GM10248 (cell line): ENCODE results near the gene SQOR.

Source experiments
- CTCF ChIA-PET: fragments of 300-600 bp; sonication (Branson Sonifier 250); formaldehyde crosslinking; extraction: SDS; loops from one replicate; lab custom pipeline; 2021; ENCODE audit warnings: antibody characterized with exemption; lab: Yijun Ruan, JAX
- POLR2A ChIA-PET: fragments of 350-650 bp; sonication (Branson Sonifier 250); formaldehyde crosslinking; extraction: SDS; loops from one replicate; lab custom pipeline; 2020; ENCODE audit warnings: antibody characterized with exemption; lab: Yijun Ruan, JAX
- DNase-seq: peaks from one replicate; pipeline ENCODE4 v3.0.0; 2012; ENCODE audit errors: extremely low spot score
- TF ChIP-seq, protein P1 (sequence below): IDR thresholded peaks from 2 replicates; pipeline ENCODE4 v1.5.1; 2012; ENCODE audit warnings: mild to moderate bottlenecking, low read depth; ENCODE audit errors: extremely low read depth, missing control alignments, control extremely low read depth

Gene SQOR

GRCh38 chr15:45728641-45729040 lies 93.8 kb downstream of the SQOR start:
- CTCF ChIA-PET = no interaction called here
- POLR2A ChIA-PET = no interaction called here
- no peak for DNase-seq

GRCh38 chr15:45729141-45729540 lies 94.3 kb downstream of the SQOR start:
- POLR2A ChIA-PET = no interaction called here
- TF ChIP-seq, protein P1, sequence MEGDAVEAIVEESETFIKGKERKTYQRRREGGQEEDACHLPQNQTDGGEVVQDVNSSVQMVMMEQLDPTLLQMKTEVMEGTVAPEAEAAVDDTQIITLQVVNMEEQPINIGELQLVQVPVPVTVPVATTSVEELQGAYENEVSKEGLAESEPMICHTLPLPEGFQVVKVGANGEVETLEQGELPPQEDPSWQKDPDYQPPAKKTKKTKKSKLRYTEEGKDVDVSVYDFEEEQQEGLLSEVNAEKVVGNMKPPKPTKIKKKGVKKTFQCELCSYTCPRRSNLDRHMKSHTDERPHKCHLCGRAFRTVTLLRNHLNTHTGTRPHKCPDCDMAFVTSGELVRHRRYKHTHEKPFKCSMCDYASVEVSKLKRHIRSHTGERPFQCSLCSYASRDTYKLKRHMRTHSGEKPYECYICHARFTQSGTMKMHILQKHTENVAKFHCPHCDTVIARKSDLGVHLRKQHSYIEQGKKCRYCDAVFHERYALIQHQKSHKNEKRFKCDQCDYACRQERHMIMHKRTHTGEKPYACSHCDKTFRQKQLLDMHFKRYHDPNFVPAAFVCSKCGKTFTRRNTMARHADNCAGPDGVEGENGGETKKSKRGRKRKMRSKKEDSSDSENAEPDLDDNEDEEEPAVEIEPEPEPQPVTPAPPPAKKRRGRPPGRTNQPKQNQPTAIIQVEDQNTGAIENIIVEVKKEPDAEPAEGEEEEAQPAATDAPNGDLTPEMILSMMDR = no peak
- DNase-seq = no peak
- CTCF ChIA-PET = no interaction called here

More at GRCh38 chr15:45728641-45729040, 93.8 kb downstream of the SQOR start:
- TF ChIP-seq, protein P1 = no peak

DNA sequence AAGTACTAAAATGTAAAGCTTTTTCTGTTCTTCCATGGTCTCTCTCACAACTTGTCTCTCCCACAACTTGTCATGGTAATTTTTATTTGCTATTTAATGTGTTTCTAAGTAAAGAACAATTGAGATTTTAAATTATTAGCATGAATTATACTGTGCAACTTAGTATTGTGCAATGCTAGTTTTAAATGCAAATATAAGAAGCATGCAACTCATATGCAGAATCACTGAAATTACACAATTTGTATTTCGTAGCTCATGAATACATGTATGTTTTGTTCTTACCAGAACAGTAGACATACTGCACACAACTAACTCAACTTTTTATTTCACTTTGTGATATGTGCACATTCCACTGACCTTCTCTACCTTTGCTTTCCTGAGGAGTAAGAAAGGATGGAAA lies 96.5 kb downstream of the SQOR start:
- POLR2A ChIA-PET = no interaction called here
- TF ChIP-seq, protein P1 = no peak
- DNase-seq = no peak
- CTCF ChIA-PET = interaction anchor here (1.0 to 3.3 kb wide), 4 partner anchors 8 to 25 kb away, joined by 3 to 14 read pairs (median 4); no protein-coding TSS in a partner anchor

GRCh38 chr15:45732662-45733061 lies 97.8 kb downstream of the SQOR start:
- no peak for DNase-seq
- ChIA-PET POLR2A (no interaction called here), CTCF (interaction anchor here (1.1 to 3.3 kb wide), 2 partner anchors 8 to 27 kb away, joined by 3 to 14 read pairs; no protein-coding TSS in a partner anchor)
- TF ChIP-seq, protein P1 = no peak

GRCh38 chr15:45734260-45734711 lies 99.5 kb downstream of the SQOR start:
- no peak for DNase-seq
- CTCF ChIA-PET = no interaction called here
- POLR2A ChIA-PET = no interaction called here
- TF ChIP-seq, protein P1 = no peak
